ENCODE data around the gene SLC26A11. TPM values are rescaled to one million over a fixed set of nuclear protein-coding genes. Genes with fewer than 3 reads are reported as not detected.

Gene SLC26A11
- total RNA-seq, 2 experiments from 2014 or later: 46.5 to 50.9 TPM

- Histone ChIP-seq H3K4me3 (ENCODE audit: low read length) (no peak overlapping the region), H3K36me3 (ENCODE audit: insufficient read depth, low read length) (peaks cover 84% of the 10 kb centered on the region), H3K4me1 (ENCODE audit: insufficient read depth, low read length) (peaks cover 14% of the 10 kb centered on the region), H3K27ac (ENCODE audit: low read depth in 1 of 2, low read length in 2 of 2) (peak overlapping the region in 1 of 2 donors; percentile 3), H3K27me3 (ENCODE audit: control insufficient read depth in 1 of 2, insufficient read depth in 2 of 2, low read length in 2 of 2) (no peaks in the 10 kb centered on the region), H3K9me3 (ENCODE audit: control insufficient read depth in 1 of 2, insufficient read depth in 1 of 2, low read length in 2 of 2) (no peaks in the 10 kb centered on the region)
- intact Hi-C loops (cut with DNase I, micrococcal nuclease): no loop called here
- Mint-ChIP-seq H3K27ac (peak overlapping the region; percentile 20), H3K9me3 (no peaks in the 10 kb centered on the region), H3K27me3 (no peaks in the 10 kb centered on the region), H3K4me1 (ENCODE audit: low read depth) (no peaks in the 10 kb centered on the region), H3K4me3 (no peak overlapping the region), H3K36me3 (ENCODE audit: low read depth) (peaks cover 75% of the 10 kb centered on the region)
- ATAC-seq (ENCODE audit: poor library complexity) (no peak), DNase-seq (no peak)
- CTCF ChIA-PET: no interaction called here
- POLR2A ChIA-PET: interaction anchor here (0.8 kb wide), 1 partner anchor 25 kb away, joined by 3 read pairs; no protein-coding TSS in a partner anchor
- TF ChIP-seq, protein P1, sequence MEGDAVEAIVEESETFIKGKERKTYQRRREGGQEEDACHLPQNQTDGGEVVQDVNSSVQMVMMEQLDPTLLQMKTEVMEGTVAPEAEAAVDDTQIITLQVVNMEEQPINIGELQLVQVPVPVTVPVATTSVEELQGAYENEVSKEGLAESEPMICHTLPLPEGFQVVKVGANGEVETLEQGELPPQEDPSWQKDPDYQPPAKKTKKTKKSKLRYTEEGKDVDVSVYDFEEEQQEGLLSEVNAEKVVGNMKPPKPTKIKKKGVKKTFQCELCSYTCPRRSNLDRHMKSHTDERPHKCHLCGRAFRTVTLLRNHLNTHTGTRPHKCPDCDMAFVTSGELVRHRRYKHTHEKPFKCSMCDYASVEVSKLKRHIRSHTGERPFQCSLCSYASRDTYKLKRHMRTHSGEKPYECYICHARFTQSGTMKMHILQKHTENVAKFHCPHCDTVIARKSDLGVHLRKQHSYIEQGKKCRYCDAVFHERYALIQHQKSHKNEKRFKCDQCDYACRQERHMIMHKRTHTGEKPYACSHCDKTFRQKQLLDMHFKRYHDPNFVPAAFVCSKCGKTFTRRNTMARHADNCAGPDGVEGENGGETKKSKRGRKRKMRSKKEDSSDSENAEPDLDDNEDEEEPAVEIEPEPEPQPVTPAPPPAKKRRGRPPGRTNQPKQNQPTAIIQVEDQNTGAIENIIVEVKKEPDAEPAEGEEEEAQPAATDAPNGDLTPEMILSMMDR (IDR thresholded peaks at IDR 0.05): no peak
These were observed 69.4 kb downstream of the SLC26A11 start for GRCh38 chr17:80289616-80290015.

- Histone ChIP-seq H3K27ac (ENCODE audit: low read depth in 1 of 2, low read length in 2 of 2) (no peak overlapping the region), H3K4me1 (ENCODE audit: insufficient read depth, low read length) (peaks cover 14% of the 10 kb centered on the region), H3K9me3 (ENCODE audit: control insufficient read depth in 1 of 2, insufficient read depth in 1 of 2, low read length in 2 of 2) (no peaks in the 10 kb centered on the region), H3K36me3 (ENCODE audit: insufficient read depth, low read length) (peaks cover 84% of the 10 kb centered on the region), H3K27me3 (ENCODE audit: control insufficient read depth in 1 of 2, insufficient read depth in 2 of 2, low read length in 2 of 2) (no peaks in the 10 kb centered on the region), H3K4me3 (ENCODE audit: low read length) (no peak overlapping the region)
- ATAC-seq (ENCODE audit: poor library complexity): no peak
- no peak for DNase-seq
- H3K27ac Mint-ChIP-seq: peak overlapping the region; percentile 20
- intact Hi-C loops (cut with DNase I, micrococcal nuclease): no loop called here
- CTCF ChIA-PET: no interaction called here
- TF ChIP-seq, protein P1 (IDR thresholded peaks at IDR 0.05): no peak
- peaks cover 77% of the 10 kb centered on the region for H3K36me3 Mint-ChIP-seq (ENCODE audit: low read depth)
- POLR2A ChIA-PET: interaction anchor here (0.6 kb wide), 1 partner anchor 27 kb away, joined by 3 read pairs; no protein-coding TSS in a partner anchor
- no peaks in the 10 kb centered on the region for H3K4me1 Mint-ChIP-seq (ENCODE audit: low read depth)
- no peaks in the 10 kb centered on the region for H3K9me3 Mint-ChIP-seq
- H3K4me3 Mint-ChIP-seq: no peak overlapping the region
- no peaks in the 10 kb centered on the region for H3K27me3 Mint-ChIP-seq
These were observed 69.9 kb downstream of the SLC26A11 start for GRCh38 chr17:80290156-80290555.

DNA sequence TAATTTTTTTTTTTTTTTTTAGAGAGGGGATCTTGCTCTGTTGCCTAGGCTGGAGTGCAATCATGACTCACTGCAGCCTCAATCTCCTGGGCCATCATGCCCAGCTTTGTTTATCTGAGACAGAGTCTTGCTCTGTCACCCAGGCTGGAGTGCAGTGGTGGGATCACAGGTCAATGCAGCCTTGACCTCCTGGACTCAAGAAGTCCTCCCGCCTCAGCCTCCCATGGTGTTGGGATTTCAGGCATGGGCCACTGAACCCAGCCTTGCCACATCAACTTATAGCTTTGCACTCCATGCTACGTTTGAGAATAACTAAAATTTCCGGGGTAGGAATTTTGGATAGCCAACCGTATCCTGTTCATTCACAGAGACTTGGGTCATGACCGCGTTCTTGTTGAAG, 71.0 kb downstream of the SLC26A11 start:
- Histone ChIP-seq H3K36me3 (ENCODE audit: insufficient read depth, low read length) (peaks cover 91% of the 10 kb centered on the region), H3K4me1 (ENCODE audit: insufficient read depth, low read length) (peaks cover 14% of the 10 kb centered on the region), H3K4me3 (ENCODE audit: low read length) (no peak overlapping the region), H3K9me3 (ENCODE audit: control insufficient read depth in 1 of 2, insufficient read depth in 1 of 2, low read length in 2 of 2) (no peaks in the 10 kb centered on the region), H3K27me3 (ENCODE audit: control insufficient read depth in 1 of 2, insufficient read depth in 2 of 2, low read length in 2 of 2) (no peaks in the 10 kb centered on the region), H3K27ac (ENCODE audit: low read depth in 1 of 2, low read length in 2 of 2) (no peak overlapping the region)
- H3K4me1 Mint-ChIP-seq (ENCODE audit: low read depth): no peaks in the 10 kb centered on the region
- no peak for DNase-seq
- peaks cover 84% of the 10 kb centered on the region for H3K36me3 Mint-ChIP-seq (ENCODE audit: low read depth)
- H3K9me3 Mint-ChIP-seq: no peaks in the 10 kb centered on the region
- H3K27ac Mint-ChIP-seq: no peak overlapping the region
- TF ChIP-seq, protein P1 (IDR thresholded peaks at IDR 0.05): no peak
- no peak overlapping the region for H3K4me3 Mint-ChIP-seq
- no peaks in the 10 kb centered on the region for H3K27me3 Mint-ChIP-seq
- CTCF ChIA-PET: no interaction called here
- intact Hi-C loops (cut with DNase I, micrococcal nuclease): no loop called here
- POLR2A ChIA-PET: no interaction called here
- no peak for ATAC-seq (ENCODE audit: poor library complexity)

Measured in CD4-positive, alpha-beta T cell (primary cell).